ENCODE results near the gene HDDC2. TPM values are rescaled to one million over a fixed set of nuclear protein-coding genes. Genes with fewer than 3 reads are reported as not detected.

Gene HDDC2
- total RNA-seq, 2 donors from 2014 or later = 76.4 to 108 TPM

- H3K4me1 Mint-ChIP-seq = no peaks in the 10 kb centered on the region
- DNase-seq = no peak
- no peak overlapping the region for H3K27ac Mint-ChIP-seq
- H3K9me3 Mint-ChIP-seq = no peaks in the 10 kb centered on the region
- Histone ChIP-seq H3K27ac (ENCODE audit: low read depth, low read length) (no peak overlapping the region), H3K9me3 (ENCODE audit: control insufficient read depth, low read length) (no peaks in the 10 kb centered on the region), H3K4me3 (ENCODE audit: low read length) (no peak overlapping the region), H3K36me3 (ENCODE audit: control insufficient read depth, insufficient read depth, low read length) (no peaks in the 10 kb centered on the region), H3K9ac (ENCODE audit: extremely low read depth, low read length, poor library complexity, severe bottlenecking) (no peak overlapping the region), H3K4me1 (ENCODE audit: control insufficient read depth, insufficient read depth, low read length) (no peaks in the 10 kb centered on the region), H3K27me3 (ENCODE audit: control insufficient read depth, insufficient read depth, low read length, poor library complexity, severe bottlenecking) (no peaks in the 10 kb centered on the region)
- no peak for TF ChIP-seq CTCF (conservative IDR thresholded peaks at IDR 0.05)
- H3K36me3 Mint-ChIP-seq (ENCODE audit: low read depth) = no peaks in the 10 kb centered on the region
- no peak overlapping the region for H3K4me3 Mint-ChIP-seq
- H3K27me3 Mint-ChIP-seq (ENCODE audit: insufficient read depth) = no peaks in the 10 kb centered on the region
- 89 to 93% methylated on average over 3 of the region's 3 CpGs for WGBS, 2 experiments (ENCODE audit: insufficient coverage in 1 of 2, insufficient read length in 1 of 2)
These were observed 38.5 kb upstream of the HDDC2 start for GRCh38 chr6:125340175-125340835.

DNA sequence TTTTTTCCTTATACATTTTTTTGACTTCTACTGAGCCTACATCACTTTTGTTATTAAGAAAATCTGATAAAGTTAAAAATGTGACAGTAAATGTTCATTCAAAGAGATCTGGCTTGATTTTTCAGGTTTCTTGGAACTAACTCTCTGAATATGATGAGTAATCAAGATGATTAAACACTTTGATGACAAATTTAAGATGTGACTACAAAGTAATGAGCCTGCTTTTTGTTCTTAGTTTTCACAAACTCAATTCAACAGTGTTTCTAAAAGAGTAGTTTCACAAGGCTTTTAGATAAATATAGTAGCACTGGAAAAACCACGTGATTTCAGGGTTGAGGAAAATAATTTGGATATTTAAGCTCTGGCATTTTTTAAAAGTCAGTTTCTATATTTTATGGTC, 37.9 kb upstream of the HDDC2 start:
- H3K27me3 ChIP-seq (ENCODE audit: control insufficient read depth, insufficient read depth, low read length, poor library complexity, severe bottlenecking) = no peaks in the 10 kb centered on the region
- Mint-ChIP-seq H3K36me3 (ENCODE audit: low read depth) (no peaks in the 10 kb centered on the region), H3K27me3 (ENCODE audit: insufficient read depth) (no peaks in the 10 kb centered on the region), H3K4me3 (no peak overlapping the region), H3K27ac (no peak overlapping the region), H3K9me3 (no peaks in the 10 kb centered on the region), H3K4me1 (no peaks in the 10 kb centered on the region)
- WGBS, 2 experiments (ENCODE audit: insufficient coverage in 1 of 2, insufficient read length in 1 of 2) = 100% methylated on average over 1 of the region's 1 CpG; no CpG with 5 or more reads in 1 of the 2 experiments
- no peak overlapping the region for H3K4me3 ChIP-seq (ENCODE audit: low read length)
- no peak for TF ChIP-seq CTCF (conservative IDR thresholded peaks at IDR 0.05)
- no peaks in the 10 kb centered on the region for H3K4me1 ChIP-seq (ENCODE audit: control insufficient read depth, insufficient read depth, low read length)
- no peak overlapping the region for H3K9ac ChIP-seq (ENCODE audit: extremely low read depth, low read length, poor library complexity, severe bottlenecking)
- no peaks in the 10 kb centered on the region for H3K36me3 ChIP-seq (ENCODE audit: control insufficient read depth, insufficient read depth, low read length)
- no peaks in the 10 kb centered on the region for H3K9me3 ChIP-seq (ENCODE audit: control insufficient read depth, low read length)
- H3K27ac ChIP-seq (ENCODE audit: low read depth, low read length) = no peak overlapping the region
- DNase-seq = no peak

DNA sequence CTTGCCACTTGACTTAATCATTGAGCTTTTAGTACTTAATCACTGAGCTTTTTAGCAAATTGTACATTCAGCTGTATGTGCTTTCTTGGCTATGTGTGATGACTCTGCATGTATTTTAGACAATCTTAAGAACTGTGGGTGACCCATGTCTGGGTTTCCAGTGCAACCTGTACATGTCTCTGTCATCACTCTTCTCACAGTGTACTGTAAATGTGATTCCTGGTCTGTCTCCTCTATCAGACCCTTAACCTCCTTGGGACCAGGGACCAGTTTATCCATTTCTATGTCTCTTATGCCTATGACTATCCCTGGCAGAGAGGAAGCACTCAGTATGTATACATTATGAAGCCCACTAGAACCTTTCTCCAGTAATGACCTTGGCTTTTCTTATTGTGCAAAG, 36.6 kb upstream of the HDDC2 start:
- no peak overlapping the region for H3K27ac ChIP-seq (ENCODE audit: low read depth, low read length)

More for the DNA sequence above, 36.6 kb upstream of the HDDC2 start:
- Histone ChIP-seq H3K27me3 (ENCODE audit: control insufficient read depth, insufficient read depth, low read length, poor library complexity, severe bottlenecking) (no peaks in the 10 kb centered on the region), H3K4me1 (ENCODE audit: control insufficient read depth, insufficient read depth, low read length) (no peaks in the 10 kb centered on the region), H3K36me3 (ENCODE audit: control insufficient read depth, insufficient read depth, low read length) (no peaks in the 10 kb centered on the region), H3K9ac (ENCODE audit: extremely low read depth, low read length, poor library complexity, severe bottlenecking) (no peak overlapping the region), H3K4me3 (ENCODE audit: low read length) (no peak overlapping the region), H3K9me3 (ENCODE audit: control insufficient read depth, low read length) (no peaks in the 10 kb centered on the region)
- peaks cover 3% of the 10 kb centered on the region for H3K9me3 Mint-ChIP-seq
- H3K4me3 Mint-ChIP-seq = no peak overlapping the region
- no peaks in the 10 kb centered on the region for H3K36me3 Mint-ChIP-seq (ENCODE audit: low read depth)
- no peaks in the 10 kb centered on the region for H3K27me3 Mint-ChIP-seq (ENCODE audit: insufficient read depth)
- no peak for TF ChIP-seq CTCF (conservative IDR thresholded peaks at IDR 0.05)
- no peak for DNase-seq
- no peaks in the 10 kb centered on the region for H3K4me1 Mint-ChIP-seq
- H3K27ac Mint-ChIP-seq = no peak overlapping the region
